NAMALWA (cell line): ENCODE results near the gene LSM4.

Experiments
- DNase-seq: peaks from one replicate; pipeline ENCODE4 v3.0.0-alpha.2; 2015; ENCODE audit warnings: low spot score

The LSM4 gene

DNA sequence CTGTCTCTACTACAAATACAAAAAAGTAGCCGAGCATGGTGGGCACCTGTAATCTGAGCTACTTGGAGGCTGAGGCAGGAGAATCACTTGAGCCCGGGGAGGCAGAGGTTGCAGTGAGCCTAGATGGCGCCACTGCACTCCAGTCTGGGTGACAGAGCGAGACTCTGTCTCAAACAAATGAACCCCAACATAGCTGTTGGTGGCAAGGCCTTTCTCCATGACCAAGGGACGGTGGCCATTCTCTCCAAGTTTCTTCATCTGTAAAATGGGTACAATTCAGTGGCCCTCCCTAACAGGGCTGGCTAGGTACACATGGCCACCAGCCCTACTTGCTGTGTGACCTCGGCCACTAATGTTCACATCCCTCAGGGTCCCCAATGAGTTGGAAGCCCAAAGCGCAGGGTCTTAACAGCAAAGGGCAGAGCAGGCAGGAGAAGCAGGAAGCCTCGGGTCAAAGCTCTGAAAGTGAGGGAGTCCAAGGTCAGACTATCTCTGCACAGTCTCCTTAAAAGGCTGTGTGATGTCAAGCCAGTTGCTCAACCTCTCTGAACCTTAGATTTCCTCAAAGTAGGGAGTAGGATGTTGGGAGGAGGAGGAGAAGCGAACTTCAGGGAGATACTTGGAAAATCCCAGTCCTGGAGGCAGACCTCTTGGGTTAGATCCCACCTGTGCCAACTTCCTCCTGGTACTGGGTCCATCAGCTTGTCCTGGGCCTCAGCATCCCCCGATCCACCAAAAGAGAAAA lies 44.2 kb downstream of the LSM4 start:
- DNase-seq = peak; percentile 69

DNA sequence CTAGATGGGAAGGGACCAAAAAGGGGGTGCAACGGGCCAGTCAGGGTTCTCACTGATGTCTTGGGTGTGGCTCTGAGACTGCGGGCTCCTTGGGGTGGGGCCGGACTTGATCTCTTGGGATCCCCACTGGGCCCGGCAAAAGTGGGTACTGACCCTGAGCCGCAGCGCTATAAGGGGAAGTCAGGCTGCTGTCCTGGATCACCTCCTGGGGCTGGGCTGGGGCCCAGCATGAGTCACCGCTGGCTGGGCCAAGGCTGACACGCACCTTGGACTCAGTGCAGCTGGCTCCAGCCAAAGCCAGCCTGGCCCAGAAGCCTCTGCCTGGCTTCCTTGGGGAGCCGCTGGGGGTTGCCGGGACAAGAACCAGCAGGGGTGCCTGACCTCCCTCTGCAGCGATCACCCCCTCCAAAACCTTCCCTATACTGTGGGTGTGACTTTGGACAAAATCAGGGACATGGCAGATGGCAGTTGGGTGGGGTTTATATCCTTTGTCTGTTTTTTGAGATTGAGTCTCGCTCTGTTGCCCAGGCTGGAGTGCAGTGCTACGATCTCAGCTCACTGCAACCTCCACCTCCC lies 48.0 kb downstream of the LSM4 start:
- DNase-seq = peak; percentile 58

DNA sequence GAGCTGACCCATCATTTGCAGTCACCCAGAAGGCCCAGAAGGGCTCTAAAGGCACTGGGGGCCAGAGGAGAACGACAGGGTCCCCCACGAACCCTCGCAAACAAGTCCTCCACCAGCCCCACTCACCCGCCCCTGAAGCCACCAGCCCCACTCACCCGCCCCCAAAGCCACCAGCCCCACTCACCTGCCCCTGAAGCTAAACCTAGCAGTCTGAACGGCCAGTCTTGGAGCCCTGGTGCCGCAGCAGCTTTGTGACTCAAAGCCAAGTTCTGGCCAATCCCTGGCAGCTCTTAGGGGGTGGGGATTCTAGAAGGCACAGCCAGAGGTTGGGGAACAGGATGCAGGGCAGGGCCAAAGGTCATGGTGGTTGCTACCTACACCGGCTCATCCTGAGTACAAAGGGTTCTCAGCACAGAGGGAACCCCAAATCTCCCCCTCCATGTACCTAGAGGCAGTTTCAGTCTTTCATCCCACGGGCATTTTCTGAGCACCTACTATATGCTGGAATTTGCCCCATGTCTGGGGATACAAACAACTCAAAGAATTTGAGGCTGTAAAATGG lies 48.6 kb downstream of the LSM4 start, which contains the start of gene IQCN:
Gene IQCN (minus strand): TSS at position 234 of the 562 bp plus-strand sequence. CDS start 4,974 bp downstream, outside the sequence.
- no peak for DNase-seq

DNA sequence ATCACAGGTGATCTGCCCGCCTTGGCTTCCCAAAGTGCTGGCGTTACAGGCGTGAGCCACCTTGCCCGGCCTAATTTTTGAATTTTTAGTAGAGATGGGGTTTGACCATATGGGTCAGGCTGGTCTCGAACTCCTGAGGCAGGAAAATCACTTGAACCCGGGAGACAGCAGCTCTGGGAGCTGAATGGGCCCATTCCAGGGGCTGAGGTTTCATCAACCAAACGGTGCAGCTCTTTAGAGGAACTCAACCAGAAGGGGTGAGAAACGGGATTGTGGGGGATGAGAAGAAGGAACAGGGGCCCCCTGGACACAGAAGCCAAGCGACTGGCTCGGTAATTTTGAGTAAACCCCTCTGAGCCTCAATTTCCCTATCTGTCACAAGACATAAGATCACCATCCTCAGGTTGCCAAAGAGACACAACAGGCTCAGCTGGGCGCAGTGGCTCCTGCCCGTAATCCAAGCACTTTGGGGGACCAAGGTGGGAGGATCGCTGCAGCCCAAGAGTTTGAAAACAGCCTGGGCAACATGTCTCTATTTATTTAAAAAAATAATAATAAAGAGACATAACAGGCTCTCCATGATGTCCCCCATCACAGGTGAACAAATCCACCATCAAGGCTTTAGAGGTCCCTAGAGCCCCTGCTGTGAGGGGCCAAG lies 49.2 kb downstream of the LSM4 start:
- DNase-seq = peak; percentile 27

DNA sequence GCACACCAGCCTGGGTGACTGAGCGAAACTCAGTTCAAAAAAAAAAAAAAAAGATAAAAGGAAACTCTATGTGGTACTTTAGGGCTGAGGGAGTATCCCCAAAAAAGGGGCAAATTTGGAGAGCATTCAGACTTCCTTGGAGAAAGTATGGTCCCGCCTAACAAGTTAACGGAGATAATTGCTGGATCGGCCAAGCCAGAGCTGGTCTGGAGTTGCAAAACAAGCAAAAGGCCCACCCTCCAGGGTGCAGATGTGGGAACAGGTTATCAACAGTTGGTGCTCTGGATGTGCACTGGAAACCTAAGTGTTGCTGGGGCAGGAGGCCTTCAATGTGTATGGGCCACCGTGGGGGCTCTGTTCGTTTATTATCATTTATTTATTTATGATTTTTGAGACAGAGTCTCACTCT lies 51.4 kb downstream of the LSM4 start:
- peak; percentile 53 for DNase-seq

DNA sequence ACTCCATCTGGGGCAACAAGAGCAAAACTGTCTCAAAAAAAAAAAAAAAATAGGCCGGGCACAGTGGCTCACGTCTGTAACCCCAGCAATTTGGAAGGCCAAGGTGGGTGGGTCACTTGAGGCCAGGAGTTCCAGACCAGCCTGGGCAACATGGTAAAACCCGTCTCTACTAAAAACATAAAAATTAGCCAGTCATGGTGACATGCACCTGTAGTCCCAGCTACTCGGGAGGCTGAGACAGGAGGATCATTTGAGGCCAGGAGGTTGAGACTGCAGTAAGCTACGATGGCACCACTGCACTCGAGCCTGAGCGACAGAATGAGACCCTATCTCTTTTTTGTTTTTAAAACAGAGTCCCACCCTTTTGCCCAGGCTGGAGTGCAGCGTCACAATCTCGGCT lies 52.5 kb downstream of the LSM4 start:
- no peak for DNase-seq

DNA sequence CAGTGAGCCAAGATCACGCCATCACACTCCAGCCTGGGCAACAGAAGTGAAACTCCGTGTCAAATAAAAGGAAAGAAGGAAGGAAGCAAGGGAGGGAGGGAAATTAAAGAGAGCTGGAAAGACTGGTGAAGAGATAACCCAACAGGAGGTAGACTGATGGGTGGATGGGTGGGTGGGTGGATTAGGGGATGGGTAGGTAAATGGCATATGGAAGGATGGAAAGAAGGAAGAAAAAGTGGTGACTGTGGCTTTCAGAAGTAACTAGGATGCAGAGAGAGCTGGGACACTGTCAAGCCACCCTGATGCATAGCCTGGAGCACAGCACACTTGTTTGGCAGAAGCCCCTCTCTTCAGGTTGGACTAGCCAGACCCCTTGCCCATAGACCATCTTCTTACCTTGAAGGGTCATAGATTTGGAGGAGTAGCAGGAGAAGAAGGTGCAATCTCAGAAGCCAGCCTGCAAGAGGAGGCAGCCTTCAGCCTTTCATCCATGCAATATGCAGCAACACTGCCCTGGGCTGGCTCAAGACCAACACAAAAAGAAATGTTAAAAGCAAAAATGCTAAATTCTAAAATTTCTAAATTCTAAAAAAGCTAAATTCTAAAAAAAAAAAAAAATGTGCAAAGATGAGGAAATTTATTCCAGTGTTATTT lies 53.7 kb downstream of the LSM4 start:
- no peak for DNase-seq

DNA sequence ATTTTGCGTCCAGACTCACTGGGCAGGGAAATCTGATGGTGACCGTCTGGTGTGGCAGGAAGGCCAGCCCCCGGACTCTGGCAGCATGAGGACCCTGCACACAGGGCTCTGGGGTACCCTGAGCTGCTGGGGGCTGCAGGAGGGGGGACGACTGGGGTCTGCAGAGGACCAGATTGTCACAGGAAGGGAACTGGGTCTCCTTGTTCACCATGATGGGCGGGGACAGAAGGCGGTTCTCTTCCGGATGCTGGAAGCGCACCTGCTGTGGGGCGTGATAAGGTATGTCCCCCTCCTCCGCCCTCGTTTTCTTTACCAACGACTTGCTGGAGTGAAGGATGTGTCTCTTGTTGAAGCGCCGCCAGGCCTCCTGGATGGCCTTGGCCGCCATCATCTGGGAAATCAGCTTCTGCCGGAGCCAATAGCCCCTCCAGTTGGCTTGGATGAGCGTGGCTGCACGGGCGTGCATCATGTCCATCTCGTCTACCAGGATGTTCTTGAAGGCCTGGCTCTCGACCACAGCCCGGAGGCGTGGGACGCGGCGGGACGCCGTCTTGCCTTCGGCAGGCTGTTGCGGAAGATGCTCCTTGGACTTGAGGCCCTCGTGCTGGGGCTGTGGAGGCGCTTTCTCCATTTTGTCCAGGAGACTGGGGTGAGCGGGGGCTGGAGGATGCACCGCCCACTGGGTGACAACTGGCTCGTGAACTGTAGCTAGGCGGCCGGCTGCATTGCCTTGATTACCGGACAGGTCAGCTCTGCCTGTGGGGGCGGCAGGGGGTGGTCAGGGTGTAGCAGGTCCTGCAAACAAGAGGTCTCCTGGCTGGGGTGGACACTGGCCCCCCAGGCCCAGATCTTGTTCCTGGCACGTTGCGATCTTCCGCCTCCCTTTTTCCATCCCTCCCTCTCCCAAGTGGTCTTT lies 55.8 kb downstream of the LSM4 start:
- no peak for DNase-seq

DNA sequence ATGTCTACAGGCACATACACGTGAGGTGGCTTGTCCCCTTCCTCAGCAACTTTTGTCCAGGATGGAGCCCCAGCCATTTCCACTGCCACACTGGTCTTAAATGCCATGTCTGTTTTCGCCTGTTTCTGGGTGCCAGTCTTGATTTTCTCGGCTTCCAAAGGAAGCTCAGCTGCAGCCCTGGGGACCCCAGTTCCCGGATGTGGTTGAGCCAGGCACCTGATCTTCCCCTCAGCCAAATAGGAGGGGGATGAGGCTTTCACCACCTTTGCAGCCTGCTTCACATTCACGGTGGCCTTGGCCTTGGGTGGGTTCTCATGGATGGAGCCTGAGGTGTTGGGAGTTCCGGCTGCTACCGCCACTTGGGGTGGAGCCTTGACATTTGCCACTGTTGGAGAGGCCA lies 57.3 kb downstream of the LSM4 start:
- DNase-seq = no peak

DNA sequence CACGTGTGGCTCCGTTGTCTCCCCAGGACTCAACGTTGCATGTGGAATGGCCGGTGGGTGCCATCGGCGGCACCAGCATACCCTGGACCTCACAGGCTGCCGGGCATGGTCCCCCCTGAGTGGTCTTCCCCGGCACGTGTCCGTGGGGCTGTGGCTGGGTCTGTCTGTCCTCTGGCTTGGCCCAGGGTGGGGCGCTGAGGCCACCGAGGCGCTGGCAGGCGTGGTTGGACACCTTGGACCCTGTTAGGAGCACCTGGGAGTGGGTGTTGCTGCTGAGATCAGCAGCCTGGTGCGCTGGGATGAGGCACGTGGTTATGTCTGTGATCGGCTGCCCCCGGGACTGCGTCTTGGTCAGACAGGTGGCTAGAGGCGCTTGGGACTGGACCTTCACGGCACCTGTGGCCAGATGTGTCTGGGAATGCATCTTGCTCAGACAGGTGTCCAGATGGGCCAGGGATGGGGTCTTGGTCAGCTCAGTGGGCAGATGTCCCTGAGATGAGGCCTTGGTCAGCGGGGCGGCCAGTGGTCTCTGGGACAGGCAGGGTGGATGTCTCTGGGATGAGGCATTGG lies 57.8 kb downstream of the LSM4 start:
- DNase-seq = no peak

DNA sequence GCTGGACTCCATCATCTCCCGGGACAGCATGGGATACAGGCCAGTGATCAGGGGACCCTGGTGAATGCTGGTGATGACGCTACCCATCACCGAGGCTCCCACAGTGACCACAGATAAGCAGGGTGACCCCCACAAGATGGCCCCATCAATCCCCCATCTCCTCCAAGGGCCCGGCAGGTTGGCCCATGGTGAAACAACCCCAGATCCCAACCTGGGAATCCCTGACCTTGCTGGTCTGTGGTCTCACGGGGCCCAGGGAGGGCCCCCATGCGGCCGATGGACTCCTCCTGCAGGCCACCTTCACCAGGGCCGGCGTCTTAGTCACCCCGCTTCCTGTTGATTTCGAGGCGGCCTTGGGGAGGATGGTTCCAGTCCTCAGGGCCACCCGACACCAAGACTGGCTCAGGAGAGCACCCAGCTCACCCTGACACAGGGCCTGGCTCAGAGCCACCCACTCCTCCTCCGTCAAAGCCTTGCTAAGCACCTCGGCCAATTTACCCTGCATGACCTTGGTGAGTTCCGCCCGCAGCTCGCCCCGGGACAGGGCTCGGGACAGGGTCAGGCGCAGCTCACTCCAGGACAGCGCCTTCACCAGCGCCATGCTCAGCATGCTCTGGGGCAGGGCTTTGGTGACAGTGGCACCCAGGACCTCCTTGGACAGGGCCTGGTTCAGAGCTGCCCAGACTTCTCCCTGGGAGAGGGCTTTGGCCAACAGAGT lies 58.6 kb downstream of the LSM4 start:
- no peak for DNase-seq

DNA sequence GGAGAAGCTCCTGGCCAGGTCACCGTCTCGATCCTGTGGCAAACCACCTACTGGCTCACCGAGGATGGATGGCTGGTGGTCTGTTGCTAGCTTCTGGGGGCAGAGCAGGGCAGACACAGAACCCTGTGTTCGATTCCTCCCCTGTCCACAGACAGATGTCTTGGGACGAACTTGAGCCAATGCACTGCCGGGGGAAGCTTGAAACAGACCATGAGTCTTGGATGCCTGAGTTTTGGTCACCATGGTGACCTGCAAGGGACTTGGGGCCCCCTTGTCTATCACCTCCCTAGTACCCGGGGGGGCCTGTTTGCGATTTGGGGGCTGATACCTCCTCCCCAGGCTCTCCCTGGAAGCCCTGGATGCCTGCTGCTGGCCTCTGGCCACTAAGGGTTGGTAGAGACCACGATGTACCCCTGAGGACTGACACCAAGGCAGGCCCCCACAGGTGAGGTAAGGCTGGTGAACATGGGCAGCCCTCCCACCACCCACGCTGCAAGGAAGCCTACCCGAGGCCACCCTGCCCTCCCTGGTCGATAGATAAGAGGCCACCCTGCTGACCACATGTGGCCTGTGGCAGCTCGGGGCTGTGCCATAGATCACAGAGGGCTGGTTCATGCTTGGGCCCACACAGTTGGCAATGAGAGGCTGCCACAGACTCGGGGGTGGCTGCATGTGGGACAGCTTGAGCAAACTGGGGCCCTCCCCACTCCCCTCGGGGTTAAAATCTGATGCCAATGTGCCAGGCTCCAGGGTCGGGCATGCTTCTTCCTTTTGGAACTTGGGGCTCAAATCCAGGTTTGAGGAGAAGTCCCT lies 59.3 kb downstream of the LSM4 start:
- no peak for DNase-seq

DNA sequence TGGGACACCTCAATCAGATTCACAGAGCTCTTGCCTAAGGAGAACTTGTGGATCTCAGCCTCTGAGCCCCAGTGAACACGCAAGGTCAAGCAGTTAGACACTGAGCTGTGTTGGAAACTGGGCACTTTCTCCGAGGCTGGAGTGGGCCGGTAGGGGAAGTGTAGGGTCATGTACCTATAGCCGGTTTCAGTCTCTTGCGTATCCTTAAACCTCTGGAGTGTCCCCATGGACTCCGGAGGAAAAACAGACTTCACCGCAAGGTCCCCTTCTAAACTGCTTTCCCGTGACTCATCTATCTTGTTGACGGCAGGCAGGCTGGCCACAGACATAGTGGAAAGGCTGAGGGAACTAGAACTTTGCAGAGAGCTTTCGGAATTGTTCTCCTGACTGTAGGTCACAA lies 60.0 kb downstream of the LSM4 start:
- DNase-seq = no peak

DNA sequence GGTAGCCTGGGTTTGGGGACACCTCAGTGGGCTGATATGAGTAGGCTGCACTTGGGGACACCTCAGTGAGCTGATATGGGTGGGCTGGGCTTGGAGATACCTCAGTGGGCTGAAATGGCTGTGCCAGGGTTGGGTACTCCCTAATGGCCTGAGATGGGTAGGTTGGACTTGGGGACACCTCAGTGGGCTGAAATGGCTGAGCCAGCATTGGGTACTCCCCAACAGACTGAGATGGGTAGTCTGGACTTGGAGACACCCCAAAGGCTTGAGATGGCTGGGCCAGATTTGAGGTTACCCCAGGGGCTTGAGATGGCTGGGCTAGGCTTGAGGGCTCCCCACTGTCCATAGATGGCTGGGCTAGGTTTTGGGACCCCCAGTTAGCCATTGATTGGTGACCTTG lies 60.7 kb downstream of the LSM4 start:
- DNase-seq = no peak

DNA sequence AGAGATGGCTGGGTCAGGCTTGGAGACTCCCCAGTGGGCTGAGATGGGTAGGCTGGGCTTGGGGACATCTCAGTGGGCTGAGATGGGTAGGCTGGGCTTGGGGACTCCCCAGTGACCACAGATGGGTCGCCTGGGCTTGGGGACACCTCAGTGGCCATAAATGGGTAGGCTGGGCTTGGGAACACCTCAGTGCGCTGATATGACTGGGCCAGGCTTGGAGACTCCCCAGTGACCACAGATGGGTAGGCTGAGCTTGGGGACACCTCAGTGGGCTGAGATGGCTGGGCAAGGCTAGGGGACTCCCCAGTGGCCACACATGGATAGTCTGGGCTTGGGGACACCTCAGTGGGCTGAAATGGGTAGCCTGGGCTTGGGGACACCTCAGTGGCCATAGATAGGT lies 61.4 kb downstream of the LSM4 start:
- no peak for DNase-seq

DNA sequence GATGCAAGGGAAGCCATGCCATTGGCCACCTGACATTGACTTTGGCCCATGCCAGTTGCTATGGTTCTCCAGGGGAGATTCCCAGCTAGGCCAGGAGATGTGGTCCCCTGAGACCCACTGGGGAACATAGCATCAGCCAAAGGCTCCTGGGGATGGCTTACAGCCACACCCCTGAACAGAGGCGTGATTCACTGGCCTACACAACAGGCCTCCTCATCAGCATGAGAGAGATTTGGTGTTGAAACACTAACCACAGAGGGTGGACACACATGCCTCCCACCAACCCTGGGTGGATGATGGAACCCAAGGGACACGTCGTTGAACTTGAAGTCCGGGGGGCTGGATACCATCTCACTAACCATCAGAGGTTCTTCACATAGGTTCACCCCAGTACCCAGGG lies 63.0 kb downstream of the LSM4 start:
- DNase-seq = no peak

DNA sequence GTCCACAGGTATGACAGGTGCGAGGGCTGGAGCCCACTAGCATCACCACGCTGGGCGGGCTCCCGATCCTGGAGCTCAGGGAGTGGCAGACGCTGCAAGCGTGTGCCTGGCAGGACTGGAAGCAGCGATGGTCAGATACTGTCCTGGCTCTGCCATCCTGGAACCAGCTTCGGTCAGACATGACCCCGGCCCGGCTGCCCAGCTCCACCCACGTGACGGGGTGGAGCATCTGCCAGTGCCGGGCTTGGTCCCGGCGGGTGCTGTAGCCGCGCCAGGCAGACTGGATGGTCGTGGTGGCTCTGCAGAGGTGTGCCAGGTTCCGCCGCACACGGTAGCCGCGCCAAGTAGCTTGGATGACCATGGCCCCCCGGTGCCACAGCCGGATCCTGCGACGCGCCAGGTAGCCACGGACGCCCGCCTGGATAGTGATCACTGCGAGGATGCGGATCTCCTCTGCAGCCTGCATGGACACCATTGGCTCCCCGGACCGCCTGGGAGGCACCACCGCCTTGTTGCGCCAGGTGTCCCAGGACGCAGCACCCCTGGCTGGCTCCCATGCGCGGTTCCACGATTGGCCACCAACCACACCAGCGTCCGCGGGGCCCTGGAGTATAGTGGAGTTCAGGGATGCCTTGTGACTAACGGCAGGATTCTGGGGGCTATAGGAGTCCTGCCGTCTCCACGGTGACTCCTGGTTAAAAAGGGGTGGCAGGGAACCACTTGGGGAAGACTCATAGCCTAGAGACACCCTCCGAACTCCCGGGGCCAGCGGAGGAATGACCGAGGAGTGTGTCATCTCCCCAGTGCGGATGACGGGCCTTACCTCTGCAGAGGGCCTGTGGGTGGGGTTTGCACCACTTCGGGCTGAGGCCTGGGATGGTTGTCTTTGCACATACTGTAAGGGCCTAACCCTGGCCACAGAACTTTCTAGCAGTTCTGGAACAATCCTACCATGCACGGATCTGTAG lies 65.1 kb downstream of the LSM4 start:
- no peak for DNase-seq
